IMR-90 (cell line): ENCODE results near the gene SETD3.

Source experiments
- CTCF ChIP-seq: conservative IDR thresholded peaks from 2 replicates; pipeline ENCODE4 v1.5.1; 2012; ENCODE audit warnings: mild to moderate bottlenecking, low read depth, low read length, improper control_type of control experiment
- MAZ ChIP-seq: IDR thresholded peaks from 2 replicates; pipeline ENCODE4 v1.6.1; 2012; ENCODE audit warnings: low read depth, mild to moderate bottlenecking, low read length, improper control_type of control experiment, moderate library complexity, borderline replicate concordance

- TF ChIP-seq MAZ (no peak), CTCF (no peak)
These were observed 40.7 kb upstream of the SETD3 start for GRCh38 chr14:99521176-99522024.
